Prostate gland (tissue), 2 donors: ENCODE results near the gene ZNF70.

ENCODE experiments used
- POLR2A ChIP-seq: fragments of 450-650 bp; IDR thresholded peaks from one replicate; pipeline ENCODE4 v1.6.1; 2016; ENCODE audit warnings: antibody characterized with exemption, mild to moderate bottlenecking
- POLR2AphosphoS5 ChIP-seq: sonication (generic); formaldehyde crosslinking; IDR thresholded peaks from one replicate; pipeline ENCODE4 v1.6.1; 2017; ENCODE audit warnings: antibody characterized with exemption
- TF ChIP-seq, protein P1 (sequence below), 4 experiments: fragments of 200-600 bp in 2 of 4; fragments of 450-650 bp in 2 of 4; sonication (generic) in 2 of 4; IDR thresholded peaks; 1 replicate in 3 of 4; 2 replicates in 1 of 4; pipeline ENCODE4 v1.5.1; 2016 to 2019; ENCODE audit warnings: antibody characterized with exemption in 4 of 4, mild to moderate bottlenecking in 2 of 4, moderate library complexity in 2 of 4

DNA sequence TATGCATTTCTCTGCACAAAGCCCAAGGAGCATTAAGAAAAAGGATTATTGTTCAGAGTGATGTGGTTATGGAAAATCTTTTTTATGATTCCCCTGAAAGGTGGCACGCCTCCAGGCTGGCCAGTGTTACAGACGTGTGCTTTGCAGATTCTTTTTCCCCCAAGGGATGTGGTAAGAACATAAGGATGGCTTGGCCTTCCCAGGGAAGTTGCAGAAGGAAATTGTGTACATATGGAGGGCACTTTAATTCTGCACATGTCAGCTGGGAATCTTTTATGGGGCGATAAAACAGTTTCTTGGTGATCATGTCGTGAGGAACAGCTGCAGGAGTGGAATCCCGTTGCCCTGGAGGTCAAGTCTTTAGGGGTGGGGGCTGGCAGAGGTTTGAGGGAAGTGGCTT, 45.5 kb upstream of the ZNF70 start:
- TF ChIP-seq, protein P1, sequence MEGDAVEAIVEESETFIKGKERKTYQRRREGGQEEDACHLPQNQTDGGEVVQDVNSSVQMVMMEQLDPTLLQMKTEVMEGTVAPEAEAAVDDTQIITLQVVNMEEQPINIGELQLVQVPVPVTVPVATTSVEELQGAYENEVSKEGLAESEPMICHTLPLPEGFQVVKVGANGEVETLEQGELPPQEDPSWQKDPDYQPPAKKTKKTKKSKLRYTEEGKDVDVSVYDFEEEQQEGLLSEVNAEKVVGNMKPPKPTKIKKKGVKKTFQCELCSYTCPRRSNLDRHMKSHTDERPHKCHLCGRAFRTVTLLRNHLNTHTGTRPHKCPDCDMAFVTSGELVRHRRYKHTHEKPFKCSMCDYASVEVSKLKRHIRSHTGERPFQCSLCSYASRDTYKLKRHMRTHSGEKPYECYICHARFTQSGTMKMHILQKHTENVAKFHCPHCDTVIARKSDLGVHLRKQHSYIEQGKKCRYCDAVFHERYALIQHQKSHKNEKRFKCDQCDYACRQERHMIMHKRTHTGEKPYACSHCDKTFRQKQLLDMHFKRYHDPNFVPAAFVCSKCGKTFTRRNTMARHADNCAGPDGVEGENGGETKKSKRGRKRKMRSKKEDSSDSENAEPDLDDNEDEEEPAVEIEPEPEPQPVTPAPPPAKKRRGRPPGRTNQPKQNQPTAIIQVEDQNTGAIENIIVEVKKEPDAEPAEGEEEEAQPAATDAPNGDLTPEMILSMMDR (IDR thresholded peaks at IDR 0.05): no peak
- TF ChIP-seq POLR2A: no peak
- no peak for TF ChIP-seq POLR2AphosphoS5
